Caco-2 (cell line): ENCODE measurements around the gene C19orf47. TPM values are rescaled to one million over a fixed set of nuclear protein-coding genes. Genes with fewer than 3 reads are reported as not detected.

Experiments
- BruUV-seq: library from RNA; stranded (reverse); fragments of 400-500 nt; replicated peaks from 2 replicates; lab custom pipeline; 2021; lab: Mats Ljungman, UMichigan
- CTCF ChIA-PET: fragments of 300-600 bp; sonication (Branson Sonifier 250); formaldehyde crosslinking; loops from one replicate; lab custom pipeline; 2022; ENCODE audit warnings: antibody characterized with exemption; lab: Charles Lee
- POLR2A ChIA-PET: fragments of 300-600 bp; sonication (Branson Sonifier 250); formaldehyde crosslinking; loops from one replicate; lab custom pipeline; 2022; ENCODE audit warnings: antibody characterized with exemption; lab: Charles Lee
- DNase-seq, 2 experiments: peaks; one replicate each; pipeline versions ENCODE4 v3.0.0 to v3.0.0-alpha.2; 2020 to 2022
- H3K27me3 ChIP-seq: replicated peaks from 2 replicates; pipeline ENCODE4 v1.6.0; 2011; ENCODE audit warnings: low read length; ENCODE audit not compliant: control insufficient read depth, insufficient read depth
- H3K36me3 ChIP-seq: 2 replicates; pipeline ENCODE4 v1.5.1; 2011; ENCODE audit warnings: low read length; ENCODE audit not compliant: control insufficient read depth, insufficient read depth
- H3K4me1 ChIP-seq: fragments of 250-450 bp; sonication (Bioruptor Pico); 2 replicates; pipeline ENCODE4 v1.5.1; 2020; ENCODE audit warnings: mild to moderate bottlenecking
- H3K4me3 ChIP-seq: 2 replicates; pipeline ENCODE4 v1.5.1; 2011; ENCODE audit warnings: low read depth, mild to moderate bottlenecking, control low read depth, low read length
- H3K9me3 ChIP-seq: fragments of 250-450 bp; sonication (Bioruptor Pico); 2 replicates; pipeline ENCODE4 v1.5.1; 2020; ENCODE audit warnings: mild to moderate bottlenecking, moderate library complexity
- H3K27ac Mint-ChIP-seq: one replicate; pipeline ENCODE4 v1.8.0; 2022; ENCODE audit warnings: mixed read lengths; ENCODE audit not compliant: unreplicated experiment
- H3K27me3 Mint-ChIP-seq: one replicate; pipeline ENCODE4 v1.8.0; 2022; ENCODE audit warnings: mixed read lengths; ENCODE audit not compliant: insufficient read depth, unreplicated experiment
- H3K36me3 Mint-ChIP-seq: one replicate; pipeline ENCODE4 v1.8.0; 2022; ENCODE audit warnings: mild to moderate bottlenecking, mixed read lengths; ENCODE audit not compliant: insufficient read depth, unreplicated experiment
- H3K4me1 Mint-ChIP-seq: one replicate; pipeline ENCODE4 v1.8.0; 2022; ENCODE audit warnings: low read depth, mixed read lengths; ENCODE audit not compliant: unreplicated experiment
- H3K4me3 Mint-ChIP-seq: one replicate; pipeline ENCODE4 v1.8.0; 2022; ENCODE audit warnings: mild to moderate bottlenecking, moderate library complexity, mixed read lengths; ENCODE audit not compliant: unreplicated experiment
- H3K9me3 Mint-ChIP-seq: one replicate; pipeline ENCODE4 v1.8.0; 2022; ENCODE audit warnings: mixed read lengths; ENCODE audit not compliant: unreplicated experiment
- intact Hi-C: fragments of 100-400 bp; cut with micrococcal nuclease; formaldehyde crosslinking; loops from one replicate; pipeline ENCODE4 v1.10.0; 2022; ENCODE audit not compliant: unreplicated experiment
- total RNA-seq: library from RNA; stranded (reverse); gene quantifications from 2 replicates; pipeline ENCODE4 v1.2.3, GENCODE V29; 2022
- TF ChIP-seq, protein P1 (sequence below), 2 experiments: fragments of 200-600 bp in 1 of 2; IDR thresholded peaks; 1 replicate in 1 of 2; 2 replicates in 1 of 2; pipeline versions ENCODE4 v1.5.1 to v1.8.0; 2011 to 2022; ENCODE audit warnings: antibody characterized with exemption in 1 of 2, control low read depth in 1 of 2, inconsistent platforms in 1 of 2, low read depth in 1 of 2, low read length in 1 of 2, mild to moderate bottlenecking in 1 of 2, moderate library complexity in 1 of 2; ENCODE audit not compliant: insufficient read depth in 1 of 2, severe bottlenecking in 1 of 2, unreplicated experiment in 1 of 2

C19orf47 gene
- total RNA-seq, 1 experiment from 2014 or later = 28.3 TPM

DNA sequence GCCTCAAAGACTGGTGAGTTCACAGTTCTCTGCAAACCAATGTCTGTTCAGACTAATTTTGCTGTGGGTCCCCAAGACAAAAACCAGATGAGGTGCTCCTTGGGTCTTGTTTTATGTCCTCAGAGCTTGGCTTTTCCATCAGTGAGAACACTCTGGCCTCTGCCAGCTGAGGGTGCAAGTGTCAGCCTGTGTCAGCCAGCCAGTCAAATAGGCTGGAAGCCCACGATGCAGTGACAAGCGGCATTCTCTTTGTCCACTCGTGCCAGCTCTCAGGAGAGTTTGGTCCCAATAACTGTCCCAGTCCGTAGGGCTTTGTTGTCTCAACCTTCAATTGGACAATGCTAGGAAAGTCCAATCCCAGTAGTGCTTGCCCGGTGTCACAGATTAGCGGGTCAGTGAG is 53.6 kb downstream of the C19orf47 start:
- Mint-ChIP-seq H3K27me3 (no peaks in the 10 kb centered on the region), H3K4me3 (no peak overlapping the region), H3K9me3 (no peaks in the 10 kb centered on the region), H3K27ac (no peak overlapping the region), H3K4me1 (no peaks in the 10 kb centered on the region), H3K36me3 (no peaks in the 10 kb centered on the region)
- no peaks in the 10 kb centered on the region for H3K27me3 ChIP-seq
- no peaks in the 10 kb centered on the region for H3K4me1 ChIP-seq
- intact Hi-C loops = no loop called here
- no TSS peak for BruUV-seq
- no peaks in the 10 kb centered on the region for H3K9me3 ChIP-seq
- ChIA-PET POLR2A (no interaction called here), CTCF (interaction anchor here (0.5 to 2.5 kb wide), 2 partner anchors 10 to 11 kb away, joined by 4 to 14 read pairs; partner anchors contain the start of gene AKT2)
- DNase-seq = no peak
- no peaks in the 10 kb centered on the region for H3K36me3 ChIP-seq
- no peak overlapping the region for H3K4me3 ChIP-seq
- TF ChIP-seq, protein P1, sequence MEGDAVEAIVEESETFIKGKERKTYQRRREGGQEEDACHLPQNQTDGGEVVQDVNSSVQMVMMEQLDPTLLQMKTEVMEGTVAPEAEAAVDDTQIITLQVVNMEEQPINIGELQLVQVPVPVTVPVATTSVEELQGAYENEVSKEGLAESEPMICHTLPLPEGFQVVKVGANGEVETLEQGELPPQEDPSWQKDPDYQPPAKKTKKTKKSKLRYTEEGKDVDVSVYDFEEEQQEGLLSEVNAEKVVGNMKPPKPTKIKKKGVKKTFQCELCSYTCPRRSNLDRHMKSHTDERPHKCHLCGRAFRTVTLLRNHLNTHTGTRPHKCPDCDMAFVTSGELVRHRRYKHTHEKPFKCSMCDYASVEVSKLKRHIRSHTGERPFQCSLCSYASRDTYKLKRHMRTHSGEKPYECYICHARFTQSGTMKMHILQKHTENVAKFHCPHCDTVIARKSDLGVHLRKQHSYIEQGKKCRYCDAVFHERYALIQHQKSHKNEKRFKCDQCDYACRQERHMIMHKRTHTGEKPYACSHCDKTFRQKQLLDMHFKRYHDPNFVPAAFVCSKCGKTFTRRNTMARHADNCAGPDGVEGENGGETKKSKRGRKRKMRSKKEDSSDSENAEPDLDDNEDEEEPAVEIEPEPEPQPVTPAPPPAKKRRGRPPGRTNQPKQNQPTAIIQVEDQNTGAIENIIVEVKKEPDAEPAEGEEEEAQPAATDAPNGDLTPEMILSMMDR (IDR thresholded peaks at IDR 0.05; ENCODE audit: insufficient read depth in 1 of 2, low read depth in 1 of 2, low read length in 1 of 2, severe bottlenecking in 1 of 2, unreplicated experiment in 1 of 2) = no peak

DNA sequence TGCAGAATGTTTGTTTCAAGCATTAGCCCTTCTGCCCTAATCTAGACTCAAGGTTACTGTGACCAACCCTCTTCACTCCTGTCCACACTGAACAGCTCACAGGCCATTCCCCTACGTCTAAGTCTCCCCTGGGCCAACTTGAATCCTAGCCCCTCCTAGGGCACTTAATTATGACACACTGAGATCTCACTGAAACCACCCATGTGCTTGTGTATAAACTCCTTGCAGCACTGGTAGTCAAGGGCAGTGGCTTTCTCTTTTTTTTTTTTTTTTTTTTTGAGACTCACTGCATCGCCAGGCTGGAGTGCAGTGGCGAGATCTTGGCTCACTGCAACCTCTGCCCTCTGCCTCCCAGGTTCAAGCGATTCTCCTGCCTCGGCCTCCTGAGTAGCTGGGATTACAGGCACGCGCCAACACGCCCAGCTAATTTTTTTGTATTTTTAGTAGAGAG is 61.2 kb downstream of the C19orf47 start:
- H3K4me1 Mint-ChIP-seq = no peaks in the 10 kb centered on the region
- H3K9me3 ChIP-seq = no peaks in the 10 kb centered on the region
- no peaks in the 10 kb centered on the region for H3K36me3 Mint-ChIP-seq
- peak overlapping the region; percentile 99 for H3K4me3 Mint-ChIP-seq
- no peaks in the 10 kb centered on the region for H3K36me3 ChIP-seq
- no TSS peak for BruUV-seq
- H3K27me3 ChIP-seq = no peaks in the 10 kb centered on the region
- H3K4me1 ChIP-seq = peaks cover 8% of the 10 kb centered on the region
- ChIA-PET CTCF (interaction anchor here (0.7 kb wide), 1 partner anchor 75 kb away, joined by 6 read pairs; no protein-coding TSS in a partner anchor), POLR2A (no interaction called here)
- TF ChIP-seq, protein P1 (IDR thresholded peaks at IDR 0.05; ENCODE audit: insufficient read depth in 1 of 2, low read depth in 1 of 2, low read length in 1 of 2, severe bottlenecking in 1 of 2, unreplicated experiment in 1 of 2) = no peak
- intact Hi-C loops = no loop called here
- H3K9me3 Mint-ChIP-seq = no peaks in the 10 kb centered on the region
- no peaks in the 10 kb centered on the region for H3K27me3 Mint-ChIP-seq
- no peak overlapping the region for H3K4me3 ChIP-seq
- DNase-seq = no peak
- H3K27ac Mint-ChIP-seq = peak overlapping the region; percentile 88

DNA sequence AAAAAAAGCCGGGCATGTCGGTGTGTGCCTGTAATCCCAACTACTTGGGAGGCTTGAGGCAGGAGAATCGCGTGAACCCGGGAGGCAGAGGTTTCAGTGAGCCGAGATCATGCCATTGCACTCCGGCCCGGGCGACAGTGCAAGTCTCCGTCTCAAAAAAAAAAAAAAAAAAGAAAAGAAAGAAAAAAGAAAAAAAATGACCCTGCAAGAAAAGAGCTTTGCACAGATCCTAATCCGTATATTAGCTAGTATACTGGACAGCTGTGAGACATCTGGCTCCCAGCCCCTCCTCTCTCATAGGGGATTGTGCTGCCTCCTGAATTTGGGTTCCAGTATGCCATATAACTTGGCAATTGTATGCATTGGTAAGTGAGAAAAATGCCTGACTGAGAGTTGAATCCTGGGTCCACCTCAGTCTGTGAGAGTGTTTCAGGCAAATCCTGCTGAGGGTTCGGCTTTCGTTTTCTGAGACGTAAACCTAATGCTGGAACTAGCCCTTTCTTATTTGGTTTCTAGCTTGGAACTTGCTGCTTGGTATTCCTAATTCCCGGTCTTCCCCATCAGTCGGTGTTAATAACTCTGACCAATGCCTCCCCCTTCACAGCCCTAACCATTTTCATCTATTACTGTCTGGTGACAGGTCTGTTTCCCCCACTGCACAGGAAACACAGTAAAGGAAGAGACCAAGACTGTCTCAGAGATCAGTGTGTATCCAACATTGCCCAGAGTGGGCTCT is 61.8 kb downstream of the C19orf47 start:
- no TSS peak for BruUV-seq
- Histone ChIP-seq H3K4me1 (peaks cover 8% of the 10 kb centered on the region), H3K36me3 (no peaks in the 10 kb centered on the region), H3K27me3 (no peaks in the 10 kb centered on the region), H3K4me3 (no peak overlapping the region), H3K9me3 (no peaks in the 10 kb centered on the region)
- intact Hi-C loops = no loop called here
- Mint-ChIP-seq H3K4me1 (no peaks in the 10 kb centered on the region), H3K4me3 (peak overlapping the region; percentile 99), H3K27me3 (no peaks in the 10 kb centered on the region), H3K27ac (peak overlapping the region; percentile 88), H3K9me3 (no peaks in the 10 kb centered on the region), H3K36me3 (no peaks in the 10 kb centered on the region)
- ChIA-PET CTCF (interaction anchor here (0.6 to 1.1 kb wide), 2 partner anchors 19 to 140 kb away, joined by 3 to 4 read pairs; partner anchors contain the start of gene SERTAD1), POLR2A (no interaction called here)
- TF ChIP-seq, protein P1 (IDR thresholded peaks at IDR 0.05; ENCODE audit: insufficient read depth in 1 of 2, low read depth in 1 of 2, low read length in 1 of 2, severe bottlenecking in 1 of 2, unreplicated experiment in 1 of 2) = no peak
- DNase-seq = no peak
